Immature natural killer cell (primary cell): ENCODE data around the gene ABRAXAS1. TPM values are rescaled to one million over a fixed set of nuclear protein-coding genes. Genes with fewer than 3 reads are reported as not detected.
"Not testable (repeated sequence)": the region's sequence is repeated elsewhere in the genome, so short reads cannot be mapped to it uniquely, and the experiment has no call there.

ENCODE experiments used
- DNase-seq, 3 donors: peaks; one replicate each; pipeline ENCODE4 v3.0.0; 2022; ENCODE audit warnings: mixed read lengths in 1 of 3
- H3K27ac Mint-ChIP-seq, 6 donors: one replicate each; pipeline ENCODE4 v1.8.0; 2020; ENCODE audit warnings: mixed read lengths in 6 of 6, mild to moderate bottlenecking in 5 of 6, inconsistent platforms in 4 of 6, moderate library complexity in 3 of 6
- H3K27me3 Mint-ChIP-seq, 3 donors: one replicate each; pipeline ENCODE4 v1.8.0; 2020 to 2021; ENCODE audit warnings: low read depth in 3 of 3, mild to moderate bottlenecking in 3 of 3, mixed read lengths in 3 of 3, moderate library complexity in 3 of 3, inconsistent platforms in 1 of 3
- H3K36me3 Mint-ChIP-seq, 3 donors: one replicate each; pipeline ENCODE4 v1.8.0; 2020; ENCODE audit warnings: mixed read lengths in 3 of 3, inconsistent platforms in 2 of 3, mild to moderate bottlenecking in 2 of 3
- H3K4me1 Mint-ChIP-seq, 2 donors: one replicate each; pipeline ENCODE4 v1.8.0; 2020; ENCODE audit warnings: inconsistent platforms in 2 of 2, mild to moderate bottlenecking in 2 of 2, mixed read lengths in 2 of 2, moderate library complexity in 1 of 2
- H3K4me3 Mint-ChIP-seq, 5 donors: one replicate each; pipeline ENCODE4 v1.8.0; 2020; ENCODE audit warnings: mild to moderate bottlenecking in 5 of 5, mixed read lengths in 5 of 5, inconsistent platforms in 3 of 5, moderate library complexity in 3 of 5
- H3K9me3 Mint-ChIP-seq, 6 donors: one replicate each; pipeline ENCODE4 v1.8.0; 2020; ENCODE audit warnings: mild to moderate bottlenecking in 6 of 6, mixed read lengths in 6 of 6, inconsistent platforms in 4 of 6, moderate library complexity in 3 of 6
- polyA plus RNA-seq, 3 donors: library from polyadenylated mRNA; unstranded; fragments of 300-500 nt; fragmentation: Illumina TruSeq; gene quantifications; one replicate each; pipeline ENCODE4 v1.2.3, GENCODE V29; 2021

ABRAXAS1 gene
- polyA plus RNA-seq, result 10 to 100 TPM in 1 of 3 donors, 1 to 10 TPM in 2; 6.2 to 10.8 (median 7.4) TPM

DNA sequence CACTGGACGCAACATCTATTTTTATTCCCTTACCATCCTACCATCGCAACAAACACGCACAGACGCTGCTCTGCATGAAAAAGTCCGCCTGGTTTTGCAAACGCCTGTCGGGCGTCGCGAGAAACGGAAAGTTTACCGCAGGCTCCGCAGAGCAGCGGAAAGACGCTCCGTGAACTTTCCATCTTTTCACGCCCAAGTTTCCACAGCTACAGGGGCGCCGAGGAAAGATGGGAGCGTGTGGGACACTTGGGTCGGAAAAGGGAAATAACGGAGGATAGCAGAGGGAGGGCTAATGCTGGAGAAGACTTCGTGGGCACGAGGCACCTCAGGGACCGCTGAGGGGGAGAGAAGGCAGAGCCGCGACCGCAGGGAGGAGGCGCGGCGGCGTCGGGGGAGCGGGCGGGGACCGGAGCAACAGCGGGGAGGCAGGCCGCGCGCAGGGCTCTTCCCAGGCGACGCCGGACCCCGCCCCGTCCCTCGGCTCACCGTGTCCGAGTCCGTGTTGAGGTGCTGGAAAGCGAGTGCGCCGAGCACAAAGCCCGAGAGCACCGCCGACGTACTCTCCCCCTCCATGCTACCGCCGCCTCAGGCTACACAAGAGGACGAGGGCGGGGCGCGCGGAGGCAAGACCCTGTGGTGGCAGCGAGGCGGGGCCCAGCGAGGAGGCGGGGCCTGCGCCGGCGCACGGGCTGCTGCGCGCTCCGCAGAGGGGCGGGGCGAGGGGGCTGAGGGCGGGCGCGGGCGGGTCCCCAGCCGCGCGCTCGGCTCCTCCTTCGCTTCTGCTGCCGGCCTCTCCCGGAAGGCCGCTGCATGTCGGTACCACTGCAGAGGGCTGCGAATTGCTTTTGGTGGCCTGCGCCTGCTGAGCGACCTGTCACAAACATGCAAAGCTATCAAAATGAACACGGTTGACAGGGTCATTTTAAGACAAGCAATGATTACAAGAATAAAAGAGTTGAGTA, at the start of gene ABRAXAS1:
Gene ABRAXAS1, minus strand, starts transcription at position 601 of the 962 bp plus-strand sequence. Its CDS starts 28 bp downstream, at position 573.
- Mint-ChIP-seq H3K4me3 (peak within 1 kb of the TSS; percentile 98 to 100 (median 99)), H3K9me3 (no peaks in the 10 kb centered on the region), H3K4me1 (peaks cover 17 to 19% of the 10 kb centered on the region in 2 donors), H3K36me3 (peaks cover 0 to 3% (median 0%) of the 10 kb centered on the region in 3 donors), H3K27me3 (peaks cover 1 to 7% (median 3%) of the 10 kb centered on the region in 3 donors), H3K27ac (peak within 1 kb of the TSS; percentile 84 to 98 (median 96))
- peak; percentile 93 to 95 (median 95) for DNase-seq

DNA sequence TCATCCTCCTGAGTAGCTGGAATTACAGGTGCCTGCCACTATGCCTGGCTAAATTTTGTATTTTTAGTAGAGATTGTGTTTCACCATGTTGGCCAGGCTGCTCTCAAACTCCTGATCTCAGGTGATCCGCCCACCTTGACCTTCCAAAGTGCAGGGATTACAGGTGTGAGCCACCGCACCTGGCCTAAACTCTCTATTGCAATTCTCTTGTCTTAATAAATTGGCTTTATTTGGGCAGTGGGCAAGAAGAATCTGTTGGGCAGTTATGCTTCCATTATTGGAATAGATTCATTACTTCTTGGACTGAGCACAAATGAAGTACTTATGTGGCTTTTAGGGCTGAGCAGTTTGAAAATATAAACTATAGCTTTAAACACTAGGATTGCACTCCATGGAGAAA, 42.8 kb upstream of the ABRAXAS1 start:
- H3K36me3 Mint-ChIP-seq, result no peaks in the 10 kb centered on the region
- H3K27me3 Mint-ChIP-seq, result peaks cover 2 to 19% (median 11%) of the 10 kb centered on the region in 3 donors
- no peak overlapping the region for H3K27ac Mint-ChIP-seq
- DNase-seq, result no peak
- H3K9me3 Mint-ChIP-seq, result peaks cover 0 to 1% (median 0%) of the 10 kb centered on the region in 6 donors
- no peak overlapping the region for H3K4me3 Mint-ChIP-seq
- H3K4me1 Mint-ChIP-seq, result no peaks in the 10 kb centered on the region

- H3K27me3 Mint-ChIP-seq, result peaks cover 2 to 18% (median 2%) of the 10 kb centered on the region in 3 donors
- H3K4me3 Mint-ChIP-seq, result no peak overlapping the region
- DNase-seq, result no peak
- no peaks in the 10 kb centered on the region for H3K4me1 Mint-ChIP-seq
- no peaks in the 10 kb centered on the region for H3K9me3 Mint-ChIP-seq
- H3K27ac Mint-ChIP-seq, result no peak overlapping the region
- H3K36me3 Mint-ChIP-seq, result no peaks in the 10 kb centered on the region
Measured at GRCh38 chr4:83522239-83522638, 37.3 kb upstream of the ABRAXAS1 start.

GRCh38 chr4:83516042-83516772, 31.3 kb upstream of the ABRAXAS1 start:
- Mint-ChIP-seq H3K4me3 (no peak overlapping the region), H3K4me1 (no peaks in the 10 kb centered on the region), H3K9me3 (no peaks in the 10 kb centered on the region), H3K27me3 (peaks cover 0 to 2% (median 0%) of the 10 kb centered on the region in 3 donors), H3K27ac (no peak overlapping the region), H3K36me3 (no peaks in the 10 kb centered on the region)
- no peak for DNase-seq

DNA sequence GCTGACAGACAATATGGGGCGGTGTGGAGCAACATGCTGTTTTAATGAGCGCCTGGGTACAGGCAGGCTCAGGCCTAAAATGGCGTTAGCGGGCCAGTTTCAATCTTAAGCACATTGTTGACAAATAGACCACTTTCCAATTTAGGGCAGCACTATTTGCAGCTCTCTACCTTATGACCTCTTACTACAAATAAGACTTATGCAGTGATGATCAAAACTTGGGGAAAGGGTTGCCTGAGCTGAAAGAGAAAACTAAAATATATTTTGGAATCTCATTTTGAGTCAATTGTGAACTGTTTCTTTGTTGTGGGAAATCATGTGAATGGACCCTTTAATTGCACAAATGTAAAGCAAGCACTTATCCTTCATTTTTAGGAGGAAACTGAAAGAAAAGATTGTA, 25.5 kb upstream of the ABRAXAS1 start:
- Mint-ChIP-seq H3K27me3 (no peaks in the 10 kb centered on the region), H3K9me3 (no peaks in the 10 kb centered on the region), H3K27ac (no peak overlapping the region), H3K4me1 (no peaks in the 10 kb centered on the region), H3K36me3 (no peaks in the 10 kb centered on the region), H3K4me3 (no peak overlapping the region)
- no peak for DNase-seq

DNA sequence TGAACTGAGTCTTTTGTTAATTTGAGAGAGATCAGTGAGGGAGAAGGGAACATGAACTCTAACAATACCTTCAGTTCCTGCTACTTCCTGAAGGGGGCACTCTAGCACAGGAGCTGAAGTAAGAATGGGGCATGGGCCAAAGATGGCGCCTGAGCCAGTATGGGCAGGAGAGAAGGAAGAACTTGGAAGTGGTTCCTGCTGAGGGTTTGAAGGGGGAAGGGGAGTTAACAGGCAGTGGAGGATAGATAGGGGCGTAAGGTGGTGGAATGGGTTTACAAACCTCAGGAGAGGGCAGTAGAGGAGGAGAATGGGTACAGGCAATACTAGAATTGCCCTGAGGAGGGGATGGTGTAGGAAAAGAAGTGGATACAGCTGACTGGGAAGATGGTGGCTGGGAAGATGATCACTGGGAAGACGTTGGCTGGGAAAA, 24.3 kb upstream of the ABRAXAS1 start:
- DNase-seq, result peak in 2 of 3 donors; percentile 6 to 25
- H3K9me3 Mint-ChIP-seq, H3K27ac Mint-ChIP-seq, H3K27me3 Mint-ChIP-seq, H3K4me3 Mint-ChIP-seq, H3K36me3 Mint-ChIP-seq, H3K4me1 Mint-ChIP-seq: not testable (repeated sequence)

DNA sequence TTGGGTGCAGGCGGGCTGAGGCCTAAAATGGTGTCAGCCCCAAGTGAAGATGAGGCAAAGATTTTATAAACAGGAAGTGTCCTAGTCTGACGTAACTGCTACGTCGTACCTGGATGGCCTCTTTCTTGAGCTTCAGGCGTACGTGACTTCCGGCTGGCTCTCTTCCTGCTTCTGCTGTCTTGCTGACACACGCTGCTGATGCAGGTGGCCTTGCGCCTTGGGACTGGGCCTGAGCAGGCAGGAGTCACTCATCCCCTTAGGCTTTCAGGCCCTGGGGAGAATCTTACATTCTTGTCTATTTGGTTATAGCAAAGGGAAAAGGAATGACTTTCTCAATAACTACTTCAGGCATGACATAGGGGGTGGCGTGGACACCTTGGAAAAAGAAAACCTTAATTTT, 20.1 kb upstream of the ABRAXAS1 start:
- Mint-ChIP-seq H3K4me3 (no peak overlapping the region), H3K36me3 (no peaks in the 10 kb centered on the region), H3K27me3 (peaks cover 0 to 4% (median 0%) of the 10 kb centered on the region in 3 donors), H3K4me1 (peaks cover 10 to 14% of the 10 kb centered on the region in 2 donors), H3K27ac (peak overlapping the region in 1 of 6 donors; percentile 41), H3K9me3 (no peaks in the 10 kb centered on the region)
- no peak for DNase-seq

DNA sequence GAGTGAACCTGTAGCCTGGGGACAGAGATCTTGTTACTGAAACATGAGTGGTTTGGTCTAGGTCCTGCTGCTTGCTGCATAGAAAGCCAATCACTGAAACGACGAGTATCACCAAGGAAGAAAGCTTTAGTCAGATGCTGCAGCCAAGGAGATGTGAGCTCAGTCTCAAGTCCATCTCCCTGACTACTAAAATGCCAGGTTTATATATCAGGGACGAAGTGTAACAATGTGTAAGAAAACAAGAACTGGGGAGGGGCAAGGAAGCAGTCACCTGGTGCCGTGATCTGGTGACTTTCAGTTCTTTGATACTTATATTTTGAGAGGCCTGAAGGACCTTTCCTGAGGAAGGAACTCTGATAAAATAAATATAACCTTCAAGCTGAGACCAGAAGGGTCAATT, 19.6 kb upstream of the ABRAXAS1 start:
- no peak for DNase-seq
- Mint-ChIP-seq H3K4me3 (no peak overlapping the region), H3K36me3 (no peaks in the 10 kb centered on the region), H3K4me1 (peaks cover 10 to 14% of the 10 kb centered on the region in 2 donors), H3K27me3 (peaks cover 0 to 4% (median 0%) of the 10 kb centered on the region in 3 donors), H3K9me3 (no peaks in the 10 kb centered on the region), H3K27ac (peak overlapping the region in 3 of 6 donors; percentile 13 to 64 (median 41))

DNA sequence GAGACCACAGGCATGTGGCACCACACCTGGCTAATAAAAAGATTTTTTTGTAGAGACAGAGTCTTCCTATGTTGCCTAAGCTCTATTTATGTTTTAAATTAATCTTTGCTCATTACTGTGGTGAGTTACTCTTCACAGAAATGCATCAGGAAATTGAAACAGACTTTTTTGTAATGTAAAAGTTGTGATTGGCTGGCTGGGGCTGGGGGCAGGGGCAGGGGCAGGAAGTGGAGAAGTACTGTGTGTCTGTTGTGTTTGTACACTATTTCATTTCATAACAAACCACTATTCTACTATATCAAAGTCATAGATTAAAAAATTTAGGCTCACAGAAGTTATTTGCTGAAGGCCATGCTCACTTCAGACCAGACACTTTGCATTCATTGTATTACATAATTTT, 19.1 kb upstream of the ABRAXAS1 start:
- Mint-ChIP-seq H3K27ac (peak overlapping the region in 5 of 6 donors; percentile 13 to 54 (median 41)), H3K4me3 (no peak overlapping the region), H3K36me3 (no peaks in the 10 kb centered on the region), H3K9me3 (no peaks in the 10 kb centered on the region), H3K27me3 (peaks cover 0 to 4% (median 0%) of the 10 kb centered on the region in 3 donors), H3K4me1 (peaks cover 10 to 14% of the 10 kb centered on the region in 2 donors)
- peak in 1 of 3 donors; percentile 10 for DNase-seq

GRCh38 chr4:83501671-83502070, 16.8 kb upstream of the ABRAXAS1 start:
- DNase-seq, H3K27me3 Mint-ChIP-seq, H3K4me3 Mint-ChIP-seq, H3K27ac Mint-ChIP-seq, H3K36me3 Mint-ChIP-seq, H3K9me3 Mint-ChIP-seq: not testable (repeated sequence)
- H3K4me1 Mint-ChIP-seq, result peaks cover 10 to 14% of the 10 kb centered on the region in 2 donors

- Mint-ChIP-seq H3K4me1 (no peaks in the 10 kb centered on the region), H3K9me3 (no peaks in the 10 kb centered on the region), H3K4me3 (no peak overlapping the region), H3K36me3 (no peaks in the 10 kb centered on the region), H3K27me3 (peaks cover 0 to 4% (median 2%) of the 10 kb centered on the region in 3 donors), H3K27ac (no peak overlapping the region)
- DNase-seq, result no peak
Measured at GRCh38 chr4:83498187-83498586, 13.3 kb upstream of the ABRAXAS1 start.

DNA sequence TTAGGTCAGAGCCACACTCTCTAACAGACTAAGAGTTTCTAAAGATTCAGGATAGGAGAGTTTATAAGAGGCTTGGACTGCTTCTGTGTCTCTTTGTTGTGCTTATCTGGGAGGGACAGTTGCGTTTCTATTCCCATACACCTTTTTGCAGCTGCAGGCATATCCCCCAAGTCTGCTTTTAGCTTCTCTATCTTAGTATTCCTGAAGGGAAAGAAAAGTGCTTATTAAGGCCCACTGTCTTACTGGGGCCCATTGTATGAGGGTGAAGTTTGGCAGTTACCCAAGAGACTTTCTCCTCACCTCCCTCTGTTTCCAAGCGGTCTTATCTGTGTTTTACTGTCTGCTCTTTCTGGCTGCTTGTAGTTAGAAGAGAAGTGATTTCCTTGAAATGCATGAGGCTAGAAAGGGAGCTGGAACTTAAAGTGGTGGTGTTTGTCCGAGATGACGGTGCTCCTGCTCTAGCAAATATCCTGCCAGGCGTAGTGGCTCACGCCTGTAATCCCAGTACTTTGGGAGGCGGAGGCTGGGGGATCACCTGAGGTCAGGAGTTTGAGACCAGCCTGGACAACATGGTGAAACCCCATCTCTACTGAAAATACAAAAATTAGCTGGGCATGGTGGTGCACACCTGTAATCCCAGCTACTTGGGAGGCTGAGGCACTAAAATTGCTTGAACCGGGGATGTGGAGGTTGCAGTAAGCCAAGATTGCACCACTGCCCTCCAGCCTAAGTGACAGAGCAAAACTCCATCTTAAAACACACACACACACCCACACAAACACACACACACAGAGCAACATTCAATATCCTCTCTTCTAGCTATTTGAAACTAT, 11.4 kb upstream of the ABRAXAS1 start:
- not testable (repeated sequence) for H3K27me3 Mint-ChIP-seq, H3K9me3 Mint-ChIP-seq, H3K36me3 Mint-ChIP-seq, H3K4me1 Mint-ChIP-seq, H3K27ac Mint-ChIP-seq, DNase-seq, H3K4me3 Mint-ChIP-seq

GRCh38 chr4:83490876-83491450, 6.1 kb upstream of the ABRAXAS1 start:
- no peak overlapping the region for H3K27ac Mint-ChIP-seq
- DNase-seq, result peak in 2 of 3 donors; percentile 17 to 28
- H3K4me3 Mint-ChIP-seq, result no peak overlapping the region

More at GRCh38 chr4:83490876-83491450, 6.1 kb upstream of the ABRAXAS1 start:
- H3K4me1 Mint-ChIP-seq, result peaks cover 0 to 4% of the 10 kb centered on the region in 2 donors
- no peaks in the 10 kb centered on the region for H3K36me3 Mint-ChIP-seq
- peaks cover 0 to 2% (median 1%) of the 10 kb centered on the region in 3 donors for H3K27me3 Mint-ChIP-seq
- H3K9me3 Mint-ChIP-seq, result no peaks in the 10 kb centered on the region
